Measurements from ENCODE around the gene ANKRD36B.
"Not testable (repeated sequence)": the region's sequence is repeated elsewhere in the genome, so short reads cannot be mapped to it uniquely, and the experiment has no call there.

ANKRD36B gene

GRCh38 chr2:97495651-97496050, 94.0 kb downstream of the ANKRD36B start:
- not testable (repeated sequence) for H3K4me2 ChIP-seq (ENCODE audit: low read length); H3K36me3 ChIP-seq (ENCODE audit: control insufficient read depth, low read length); H3K27me3 ChIP-seq (ENCODE audit: control insufficient read depth, low read length); H3K9me2 ChIP-seq (replicated peaks; ENCODE audit: control insufficient read depth, low read length); H3F3A ChIP-seq (ENCODE audit: control insufficient read depth, insufficient read depth); H3K4me3 ChIP-seq (ENCODE audit: low read length); H4K20me1 ChIP-seq (ENCODE audit: control insufficient read depth, insufficient read depth, low read depth, low read length); H3K4me1 ChIP-seq (ENCODE audit: control insufficient read depth, low read length); H3K9me3 ChIP-seq (ENCODE audit: control insufficient read depth, insufficient read depth, low read length); H3K79me2 ChIP-seq (ENCODE audit: control insufficient read depth, low read length); H3K27ac ChIP-seq (ENCODE audit: low read depth, low read length)

- not testable (repeated sequence) for H3K36me3 ChIP-seq (ENCODE audit: control insufficient read depth, low read length); H3K27me3 ChIP-seq (ENCODE audit: control insufficient read depth, low read length); H3F3A ChIP-seq (ENCODE audit: control insufficient read depth, insufficient read depth); H3K9me3 ChIP-seq (ENCODE audit: control insufficient read depth, insufficient read depth, low read length); H3K4me1 ChIP-seq (ENCODE audit: control insufficient read depth, low read length); H3K4me3 ChIP-seq (ENCODE audit: low read length); H3K9me2 ChIP-seq (replicated peaks; ENCODE audit: control insufficient read depth, low read length); H3K4me2 ChIP-seq (ENCODE audit: low read length); H3K27ac ChIP-seq (ENCODE audit: low read depth, low read length); H3K79me2 ChIP-seq (ENCODE audit: control insufficient read depth, low read length); H4K20me1 ChIP-seq (ENCODE audit: control insufficient read depth, insufficient read depth, low read depth, low read length)
Observed at GRCh38 chr2:97490141-97490540, 99.5 kb downstream of the ANKRD36B start.

Data from DOHH2 (cell line).